HUES6 (cell line): ENCODE measurements around the gene KIF21A.

Experiments
- H3K27ac ChIP-seq: 2 replicates; pipeline ENCODE4 v1.7.0; 2013; ENCODE audit warnings: low read depth, mild to moderate bottlenecking, low read length, inconsistent platforms
- H3K27me3 ChIP-seq: 2 replicates; pipeline ENCODE4 v1.6.1; 2013; ENCODE audit warnings: low read length; ENCODE audit not compliant: control insufficient read depth, insufficient read depth
- H3K36me3 ChIP-seq: 2 replicates; pipeline ENCODE4 v1.6.1; 2013; ENCODE audit warnings: low read length; ENCODE audit not compliant: control insufficient read depth, insufficient read depth
- H3K4me1 ChIP-seq: 2 replicates; pipeline ENCODE4 v1.6.1; 2013; ENCODE audit warnings: low read length; ENCODE audit not compliant: control insufficient read depth, insufficient read depth
- H3K4me3 ChIP-seq: 2 replicates; pipeline ENCODE4 v1.5.1; 2013; ENCODE audit warnings: low read depth, low read length
- H3K9ac ChIP-seq: one replicate; pipeline ENCODE4 v1.6.1; 2013; ENCODE audit warnings: mild to moderate bottlenecking, low read length
- H3K9me3 ChIP-seq: 2 replicates; pipeline ENCODE4 v1.6.1; 2013; ENCODE audit warnings: low read depth, low read length; ENCODE audit not compliant: control insufficient read depth, insufficient read depth

Gene KIF21A

DNA sequence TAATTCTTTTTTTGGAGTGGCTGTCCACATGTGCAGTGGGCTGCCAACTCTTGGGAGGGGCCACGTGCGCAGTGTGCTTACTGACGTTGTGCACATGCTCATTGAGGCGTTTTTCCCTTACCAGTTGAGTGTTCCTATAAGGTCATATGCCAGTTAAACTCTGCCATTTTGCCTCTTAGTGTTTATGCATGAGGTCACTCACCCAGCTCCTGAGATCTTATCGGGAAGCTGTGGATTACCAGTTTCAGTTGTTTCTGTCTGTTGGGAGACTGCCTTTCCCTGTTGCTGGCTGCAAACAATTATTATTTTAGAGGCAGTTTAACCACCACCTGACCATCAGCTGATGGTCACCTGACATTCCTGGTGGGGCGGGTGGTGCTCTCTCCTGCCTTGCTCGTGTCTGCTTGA is 16.1 kb upstream of the KIF21A start:
- Histone ChIP-seq H3K4me3 (no peak overlapping the region), H3K27ac (no peak overlapping the region), H3K9ac (no peak overlapping the region), H3K4me1 (no peaks in the 10 kb centered on the region), H3K9me3 (no peaks in the 10 kb centered on the region), H3K36me3 (no peaks in the 10 kb centered on the region), H3K27me3 (no peaks in the 10 kb centered on the region)

- H3K9me3 ChIP-seq = no peaks in the 10 kb centered on the region
- H3K9ac ChIP-seq = no peak overlapping the region
- peaks cover 24% of the 10 kb centered on the region for H3K4me1 ChIP-seq
- no peak overlapping the region; the same call in 1 of the 2 replicates for H3K27ac ChIP-seq
- H3K36me3 ChIP-seq = no peaks in the 10 kb centered on the region
- no peak overlapping the region for H3K4me3 ChIP-seq
- no peaks in the 10 kb centered on the region for H3K27me3 ChIP-seq
Measured at GRCh38 chr12:39451977-39452376, 9.1 kb upstream of the KIF21A start.

- peaks cover 9% of the 10 kb centered on the region for H3K27me3 ChIP-seq
- no peaks in the 10 kb centered on the region for H3K9me3 ChIP-seq
Measured at GRCh38 chr12:39448038-39448437, 5.1 kb upstream of the KIF21A start.

DNA sequence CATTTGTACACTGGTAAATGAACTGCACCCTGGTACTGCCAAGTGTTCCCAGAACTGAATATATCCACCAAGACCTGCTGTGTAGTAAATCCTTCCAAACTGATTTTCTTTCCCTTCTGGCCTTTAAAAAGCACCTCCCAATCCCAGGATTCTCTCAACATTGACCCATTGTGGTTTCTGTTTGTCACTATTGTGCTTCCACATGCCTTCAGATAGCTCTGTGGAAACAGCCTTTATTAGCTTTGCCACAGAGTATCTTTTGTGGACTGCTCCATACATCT is 949 bp upstream of the KIF21A start:
- Histone ChIP-seq H3K36me3 (no peaks in the 10 kb centered on the region), H3K4me1 (peaks cover 23% of the 10 kb centered on the region), H3K9me3 (no peaks in the 10 kb centered on the region), H3K27me3 (peaks cover 17% of the 10 kb centered on the region), H3K27ac (no peak overlapping the region), H3K4me3 (peak overlapping the region; percentile 71), H3K9ac (peak overlapping the region; percentile 72)

More at GRCh38 chr12:39448038-39448437, 5.1 kb upstream of the KIF21A start:
- no peak overlapping the region for H3K9ac ChIP-seq
- H3K4me3 ChIP-seq = no peak overlapping the region
- no peaks in the 10 kb centered on the region for H3K36me3 ChIP-seq
- peaks cover 28% of the 10 kb centered on the region for H3K4me1 ChIP-seq
- no peak overlapping the region for H3K27ac ChIP-seq

DNA sequence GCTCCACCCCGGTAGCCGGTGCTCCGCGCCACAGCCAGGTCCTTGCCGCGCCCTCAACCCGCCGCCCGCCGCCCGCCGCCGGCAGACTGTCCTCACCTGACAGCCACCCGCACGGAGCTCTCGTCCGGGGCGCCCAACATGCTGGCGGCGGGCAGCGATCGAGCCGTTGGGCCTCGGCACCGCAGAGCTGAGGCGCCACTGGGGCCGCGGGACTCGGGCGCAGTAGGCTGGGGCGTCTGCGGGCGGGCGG is 164 bp downstream of the KIF21A start:
- Histone ChIP-seq H3K27me3 (peaks cover 17% of the 10 kb centered on the region), H3K4me3 (peak overlapping the region; percentile 71), H3K27ac (peak overlapping the region; percentile 32; the same call in 1 of the 2 replicates), H3K9me3 (no peaks in the 10 kb centered on the region), H3K36me3 (no peaks in the 10 kb centered on the region), H3K9ac (peak overlapping the region; percentile 81), H3K4me1 (peaks cover 23% of the 10 kb centered on the region)

GRCh38 chr12:39441963-39442830 is 723 bp downstream of the KIF21A start:
- Histone ChIP-seq H3K4me1 (peaks cover 23% of the 10 kb centered on the region), H3K4me3 (peak overlapping the region; percentile 71), H3K9ac (peak overlapping the region; percentile 81), H3K9me3 (no peaks in the 10 kb centered on the region), H3K27me3 (peaks cover 17% of the 10 kb centered on the region), H3K27ac (peak overlapping the region; percentile 32; the same call in 1 of the 2 replicates), H3K36me3 (no peaks in the 10 kb centered on the region)

- H3K4me1 ChIP-seq = peaks cover 23% of the 10 kb centered on the region
- peak overlapping the region; percentile 71 for H3K4me3 ChIP-seq
- peaks cover 17% of the 10 kb centered on the region for H3K27me3 ChIP-seq
- no peak overlapping the region for H3K9ac ChIP-seq
- H3K9me3 ChIP-seq = no peaks in the 10 kb centered on the region
- no peaks in the 10 kb centered on the region for H3K36me3 ChIP-seq
- H3K27ac ChIP-seq = no peak overlapping the region
Measured at GRCh38 chr12:39441189-39441962, 1.5 kb downstream of the KIF21A start.

GRCh38 chr12:39440781-39441180 is 2.1 kb downstream of the KIF21A start:
- Histone ChIP-seq H3K9me3 (no peaks in the 10 kb centered on the region), H3K36me3 (no peaks in the 10 kb centered on the region), H3K4me1 (peaks cover 23% of the 10 kb centered on the region), H3K27ac (no peak overlapping the region), H3K27me3 (peaks cover 17% of the 10 kb centered on the region), H3K4me3 (no peak overlapping the region), H3K9ac (no peak overlapping the region)

DNA sequence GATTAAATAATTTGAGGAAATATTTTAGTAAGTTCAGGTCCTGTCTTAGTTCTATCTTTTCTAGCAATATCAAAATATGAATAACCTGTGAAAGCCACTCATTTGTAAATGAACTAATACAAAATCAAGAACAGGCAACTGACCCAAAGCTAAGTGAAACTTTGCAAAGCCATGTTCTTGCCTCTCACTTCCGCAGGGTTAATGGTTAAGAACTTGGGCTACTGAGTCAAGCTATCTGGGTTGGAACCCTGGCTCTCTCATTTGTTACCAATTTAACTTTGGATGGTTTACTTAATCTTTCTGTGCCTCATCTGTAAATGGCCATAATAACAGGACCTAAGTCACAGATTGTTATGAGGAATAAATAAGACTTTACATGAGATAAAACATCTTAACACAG is 2.8 kb downstream of the KIF21A start:
- no peaks in the 10 kb centered on the region for H3K36me3 ChIP-seq
- peaks cover 23% of the 10 kb centered on the region for H3K4me1 ChIP-seq
- H3K27ac ChIP-seq = no peak overlapping the region
- no peak overlapping the region for H3K9ac ChIP-seq
- H3K27me3 ChIP-seq = peaks cover 17% of the 10 kb centered on the region
- H3K4me3 ChIP-seq = no peak overlapping the region
- H3K9me3 ChIP-seq = no peaks in the 10 kb centered on the region

DNA sequence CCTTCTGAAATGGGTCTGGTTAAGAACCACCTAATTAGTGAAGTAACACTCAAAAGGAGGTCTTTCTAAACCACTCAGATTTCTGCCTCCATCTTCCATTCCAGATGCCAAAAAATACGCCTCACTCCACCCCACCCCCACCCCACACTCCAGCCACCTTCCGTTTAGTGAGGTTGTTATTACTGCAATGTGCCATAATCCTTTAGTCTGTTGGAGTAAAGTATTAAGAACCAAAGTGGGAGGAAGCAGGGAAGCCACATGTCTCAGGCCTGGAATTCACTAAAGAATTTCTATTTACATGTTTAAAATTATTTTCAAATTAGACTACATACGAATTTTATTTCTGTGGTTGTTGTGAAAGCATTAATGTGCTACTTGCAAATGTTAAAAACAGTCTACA is 7.4 kb downstream of the KIF21A start:
- no peaks in the 10 kb centered on the region for H3K27me3 ChIP-seq
- H3K9me3 ChIP-seq = no peaks in the 10 kb centered on the region
- no peak overlapping the region for H3K9ac ChIP-seq
- H3K4me1 ChIP-seq = peaks cover 4% of the 10 kb centered on the region; the same call in 1 of the 2 replicates
- H3K36me3 ChIP-seq = no peaks in the 10 kb centered on the region
- H3K4me3 ChIP-seq = no peak overlapping the region
- H3K27ac ChIP-seq = no peak overlapping the region

GRCh38 chr12:39431797-39432196 is 11.1 kb downstream of the KIF21A start:
- Histone ChIP-seq H3K4me1 (no peaks in the 10 kb centered on the region), H3K9me3 (no peaks in the 10 kb centered on the region), H3K27ac (no peak overlapping the region), H3K36me3 (no peaks in the 10 kb centered on the region), H3K27me3 (no peaks in the 10 kb centered on the region), H3K9ac (no peak overlapping the region), H3K4me3 (no peak overlapping the region)
